Neural cell (in vitro differentiated cells): Measurements from ENCODE around the gene CHIA. TPM values are rescaled to one million over a fixed set of nuclear protein-coding genes. Genes with fewer than 3 reads are reported as not detected.

Source experiments
- H2AFZ ChIP-seq: fragments of 200-600, 300-800 bp; sonication (generic), shearing (Covaris generic); 2 replicates; pipeline ENCODE4 v1.6.0; 2014; ENCODE audit warnings: low read depth, mild to moderate bottlenecking, antibody characterized with exemption, low read length, moderate library complexity
- H3F3A ChIP-seq: fragments of 200-600 bp; shearing (Covaris generic); 2 replicates; pipeline ENCODE4 v1.6.1; 2016; ENCODE audit warnings: mild to moderate bottlenecking, moderate library complexity, mixed read lengths, antibody characterized with exemption, low read length; ENCODE audit not compliant: insufficient read depth, poor library complexity, severe bottlenecking
- H3K27ac ChIP-seq: fragments of 200-600, 300-800 bp; sonication (generic), shearing (Covaris generic); 2 replicates; pipeline ENCODE4 v1.5.1; 2014; ENCODE audit warnings: mild to moderate bottlenecking, low read length, moderate library complexity
- H3K27me3 ChIP-seq: fragments of 300-800, 200-600 bp; sonication (generic), shearing (Covaris generic); 2 replicates; pipeline ENCODE4 v1.6.0; 2014; ENCODE audit warnings: mild to moderate bottlenecking, low read depth, low read length, moderate library complexity; ENCODE audit not compliant: insufficient read depth
- H3K36me3 ChIP-seq: fragments of 300-800, 200-600 bp; sonication (generic), shearing (Covaris generic); 2 replicates; pipeline ENCODE4 v1.5.1; 2014; ENCODE audit warnings: mild to moderate bottlenecking, antibody characterized with exemption, low read length, moderate library complexity; ENCODE audit not compliant: insufficient read depth
- H3K4me2 ChIP-seq: fragments of 300-800, 200-600 bp; sonication (generic), shearing (Covaris generic); 2 replicates; pipeline ENCODE4 v1.6.0; 2014; ENCODE audit warnings: mild to moderate bottlenecking, low read length
- H3K4me3 ChIP-seq: fragments of 300-800, 200-600 bp; sonication (generic), shearing (Covaris generic); 2 replicates; pipeline ENCODE4 v1.5.1; 2014; ENCODE audit warnings: mild to moderate bottlenecking, low read length, moderate library complexity
- H3K79me2 ChIP-seq: fragments of 200-600 bp; shearing (Covaris generic); replicated peaks from 2 replicates; pipeline ENCODE4 v1.6.0; 2014; ENCODE audit warnings: mild to moderate bottlenecking, low read length, moderate library complexity; ENCODE audit not compliant: insufficient read depth
- H3K9ac ChIP-seq: fragments of 300-800, 200-600 bp; sonication (generic), shearing (Covaris generic); 2 replicates; pipeline ENCODE4 v1.6.1; 2016; ENCODE audit warnings: mild to moderate bottlenecking, low read length, mixed read lengths
- H3K9me2 ChIP-seq: fragments of 200-600 bp; shearing (Covaris generic); 2 replicates; pipeline ENCODE4 v1.6.1; 2016; ENCODE audit warnings: mild to moderate bottlenecking, low read length, mixed read lengths; ENCODE audit not compliant: insufficient read depth
- H3K9me3 ChIP-seq: fragments of 200-600, 300-800 bp; sonication (generic), shearing (Covaris generic); 2 replicates; pipeline ENCODE4 v1.6.1; 2016; ENCODE audit warnings: mild to moderate bottlenecking, mixed run types, low read length, moderate library complexity, mixed read lengths
- H4K20me1 ChIP-seq: fragments of 200-600 bp; shearing (Covaris generic); 2 replicates; pipeline ENCODE4 v1.6.1; 2016; ENCODE audit warnings: mild to moderate bottlenecking, mixed run types; ENCODE audit not compliant: insufficient read depth
- CTCF ChIP-seq: fragments of 450-650 bp; IDR thresholded peaks from 2 replicates; pipeline ENCODE4 v1.5.1; 2014; ENCODE audit warnings: antibody characterized with exemption, mild to moderate bottlenecking, moderate library complexity; ENCODE audit not compliant: poor library complexity, severe bottlenecking
- EP300 ChIP-seq: fragments of 450-650 bp; conservative IDR thresholded peaks from 2 replicates; pipeline ENCODE4 v1.6.1; 2014; ENCODE audit warnings: antibody characterized with exemption, mild to moderate bottlenecking, moderate library complexity; ENCODE audit not compliant: poor library complexity, severe bottlenecking
- EZH2 ChIP-seq: fragments of 200-600, 300-800 bp; shearing (Covaris generic), sonication (generic); IDR thresholded peaks from 2 replicates; pipeline ENCODE4 v1.6.1; 2014; ENCODE audit warnings: antibody characterized with exemption, low read length, borderline replicate concordance, mild to moderate bottlenecking; ENCODE audit not compliant: insufficient read depth, poor library complexity, severe bottlenecking
- MXI1 ChIP-seq: fragments of 450-650 bp; conservative IDR thresholded peaks from 2 replicates; pipeline ENCODE4 v1.6.1; 2014; ENCODE audit warnings: antibody characterized with exemption, mild to moderate bottlenecking; ENCODE audit not compliant: poor library complexity, severe bottlenecking
- REST ChIP-seq: IDR thresholded peaks from 2 replicates; pipeline ENCODE4 v1.6.1; 2012; ENCODE audit warnings: borderline replicate concordance
- SMC3 ChIP-seq: fragments of 450-650 bp; conservative IDR thresholded peaks from 2 replicates; pipeline ENCODE4 v1.6.1; 2014; ENCODE audit warnings: antibody characterized with exemption, mild to moderate bottlenecking, moderate library complexity; ENCODE audit not compliant: poor library complexity
- TAF1 ChIP-seq: IDR thresholded peaks from 2 replicates; pipeline ENCODE4 v1.6.1; 2012; ENCODE audit warnings: low read depth
- polyA plus RNA-seq: library from polyadenylated mRNA; depleted of rRNA; stranded (reverse); fragments of >200 nt; gene quantifications from 2 replicates; pipeline ENCODE4 v1.2.3, GENCODE V29; 2014

CHIA gene
- polyA plus RNA-seq, 1 donor from 2014 or later: not detected

GRCh38 chr1:111318523-111318922, 27.9 kb downstream of the CHIA start:
- no peak overlapping the region for H3K4me3 ChIP-seq
- no peak overlapping the region for H3K9ac ChIP-seq
- H3K36me3 ChIP-seq: no peaks in the 10 kb centered on the region
- no peaks in the 10 kb centered on the region for H3K27me3 ChIP-seq
- H3K9me2 ChIP-seq: no peaks in the 10 kb centered on the region
- no peak overlapping the region for H3K4me2 ChIP-seq
- H3K9me3 ChIP-seq: no peaks in the 10 kb centered on the region
- H3K27ac ChIP-seq: no peak overlapping the region
- H3K79me2 ChIP-seq: no peaks in the 10 kb centered on the region
- H3F3A ChIP-seq: no peaks in the 10 kb centered on the region
- TF ChIP-seq EZH2: no peak
- TF ChIP-seq EP300: no peak
- TF ChIP-seq TAF1: no peak
- TF ChIP-seq REST: no peak
- TF ChIP-seq CTCF: no peak
- no peaks in the 10 kb centered on the region for H4K20me1 ChIP-seq
- no peak overlapping the region for H2AFZ ChIP-seq

- H3K36me3 ChIP-seq: no peaks in the 10 kb centered on the region
- TF ChIP-seq EZH2 (no peak), MXI1 (no peak), SMC3 (no peak), TAF1 (no peak)
- no peak overlapping the region for H3K4me3 ChIP-seq
- H3K9me3 ChIP-seq: no peaks in the 10 kb centered on the region
- H3F3A ChIP-seq: no peaks in the 10 kb centered on the region
- H4K20me1 ChIP-seq: no peaks in the 10 kb centered on the region
- H3K9ac ChIP-seq: no peak overlapping the region
- H3K9me2 ChIP-seq: no peaks in the 10 kb centered on the region
- H3K27ac ChIP-seq: no peak overlapping the region
- H3K27me3 ChIP-seq: no peaks in the 10 kb centered on the region
- no peak overlapping the region for H3K4me2 ChIP-seq
- H2AFZ ChIP-seq: no peak overlapping the region
- H3K79me2 ChIP-seq: no peaks in the 10 kb centered on the region
Observed at GRCh38 chr1:111320066-111320879, 29.6 kb downstream of the CHIA start.
